ENCODE measurements around the gene NDUFB11.
A peak's percentile ranks its signal among the peaks of the same experiment; 100 is the strongest.

Gene NDUFB11

GRCh38 chrX:47144626-47145394 lies at the start of gene NDUFB11, which contains the start of gene RBM10:
NDUFB11 (minus strand) TSS chrX:47144702; CDS start chrX:47144679, 23 bp downstream.
RBM10 (plus strand) TSS chrX:47145221; CDS start chrX:47147482, 2,261 bp downstream.
- Histone ChIP-seq H4K20me1 (ENCODE audit: insufficient read depth, low read length, poor library complexity, severe bottlenecking) (peaks cover 40% of the 10 kb centered on the region), H3K4me3 (ENCODE audit: low read length, poor library complexity, severe bottlenecking) (peak within 1 kb of the TSS; percentile 93), H3K9me3 (ENCODE audit: insufficient read depth, low read depth, low read length) (no peaks in the 10 kb centered on the region), H3K4me2 (ENCODE audit: low read depth, low read length, poor library complexity, severe bottlenecking) (peak within 1 kb of the TSS; percentile 87), H3K9me2 (replicated peaks; ENCODE audit: low read depth, low read length) (no peaks in the 10 kb centered on the region), H3K27me3 (ENCODE audit: insufficient read depth, low read length, poor library complexity, severe bottlenecking) (no peaks in the 10 kb centered on the region), H2AFZ (ENCODE audit: low read length) (peak within 1 kb of the TSS; percentile 93), H3K4me1 (ENCODE audit: insufficient read depth, low read length, poor library complexity, severe bottlenecking) (peaks cover 8% of the 10 kb centered on the region), H3F3A (ENCODE audit: low read depth) (no peaks in the 10 kb centered on the region), H3K36me3 (ENCODE audit: insufficient read depth, low read length) (peaks cover 5% of the 10 kb centered on the region; the same call in 1 of the 2 replicates), H3K9ac (ENCODE audit: low read depth, low read length, poor library complexity, severe bottlenecking) (peak within 1 kb of the TSS; percentile 94), H3K79me2 (ENCODE audit: insufficient read depth, low read length) (peaks cover 70% of the 10 kb centered on the region)
- no peak for TF ChIP-seq EZH2phosphoT487 (IDR thresholded peaks at IDR 0.05; ENCODE audit: borderline replicate concordance)
- peak; percentile 51 for TF ChIP-seq CTCF (conservative IDR thresholded peaks at IDR 0.05; ENCODE audit: low read length)

GRCh38 chrX:47193475-47194193 lies 49.1 kb upstream of the NDUFB11 start, which contains the start of gene UBA1:
UBA1 (plus strand) TSS chrX:47193829; CDS start chrX:47198803, 4,974 bp downstream.
- Histone ChIP-seq H3K9ac (ENCODE audit: low read depth, low read length, poor library complexity, severe bottlenecking) (peak within 1 kb of the TSS; percentile 96), H3K27me3 (ENCODE audit: insufficient read depth, low read length, poor library complexity, severe bottlenecking) (peaks cover 5% of the 10 kb centered on the region), H3K4me3 (ENCODE audit: low read length, poor library complexity, severe bottlenecking) (peak within 1 kb of the TSS; percentile 97), H3K79me2 (ENCODE audit: insufficient read depth, low read length) (peaks cover 63% of the 10 kb centered on the region), H2AFZ (ENCODE audit: low read length) (0 out of 2 replicates have a peak within 1 kb of the TSS, but pooled peaks have one; percentile 49), H3K4me2 (ENCODE audit: low read depth, low read length, poor library complexity, severe bottlenecking) (peak within 1 kb of the TSS; percentile 92), H3F3A (ENCODE audit: low read depth) (no peaks in the 10 kb centered on the region), H3K9me2 (replicated peaks; ENCODE audit: low read depth, low read length) (no peaks in the 10 kb centered on the region), H3K9me3 (ENCODE audit: insufficient read depth, low read depth, low read length) (no peaks in the 10 kb centered on the region), H3K36me3 (ENCODE audit: insufficient read depth, low read length) (peaks cover 3% of the 10 kb centered on the region; the same call in 1 of the 2 replicates), H4K20me1 (ENCODE audit: insufficient read depth, low read length, poor library complexity, severe bottlenecking) (peaks cover 36% of the 10 kb centered on the region), H3K4me1 (ENCODE audit: insufficient read depth, low read length, poor library complexity, severe bottlenecking) (peaks cover 28% of the 10 kb centered on the region)
- TF ChIP-seq CTCF (conservative IDR thresholded peaks at IDR 0.05; ENCODE audit: low read length) = peak; percentile 58
- no peak for TF ChIP-seq EZH2phosphoT487 (IDR thresholded peaks at IDR 0.05; ENCODE audit: borderline replicate concordance)

GRCh38 chrX:47191806-47192401 lies 47.4 kb upstream of the NDUFB11 start:
- Histone ChIP-seq H3K4me3 (ENCODE audit: low read length, poor library complexity, severe bottlenecking) (peak overlapping the region; percentile 97), H3K9me3 (ENCODE audit: insufficient read depth, low read depth, low read length) (no peaks in the 10 kb centered on the region), H3K4me2 (ENCODE audit: low read depth, low read length, poor library complexity, severe bottlenecking) (peak overlapping the region; percentile 72), H3K4me1 (ENCODE audit: insufficient read depth, low read length, poor library complexity, severe bottlenecking) (peaks cover 15% of the 10 kb centered on the region), H2AFZ (ENCODE audit: low read length) (peak overlapping the region; percentile 55; the same call in 1 of the 2 replicates), H3F3A (ENCODE audit: low read depth) (no peaks in the 10 kb centered on the region), H3K36me3 (ENCODE audit: insufficient read depth, low read length) (peaks cover under 1% of the 10 kb centered on the region; the same call in 1 of the 2 replicates), H3K27me3 (ENCODE audit: insufficient read depth, low read length, poor library complexity, severe bottlenecking) (peaks cover 5% of the 10 kb centered on the region), H3K9ac (ENCODE audit: low read depth, low read length, poor library complexity, severe bottlenecking) (peak overlapping the region; percentile 91), H3K9me2 (replicated peaks; ENCODE audit: low read depth, low read length) (no peaks in the 10 kb centered on the region), H4K20me1 (ENCODE audit: insufficient read depth, low read length, poor library complexity, severe bottlenecking) (peaks cover 23% of the 10 kb centered on the region), H3K79me2 (ENCODE audit: insufficient read depth, low read length) (peaks cover 46% of the 10 kb centered on the region)
- no peak for TF ChIP-seq CTCF (conservative IDR thresholded peaks at IDR 0.05; ENCODE audit: low read length)
- no peak for TF ChIP-seq EZH2phosphoT487 (IDR thresholded peaks at IDR 0.05; ENCODE audit: borderline replicate concordance)
